Measurements from ENCODE around the gene NPPB.

DNA sequence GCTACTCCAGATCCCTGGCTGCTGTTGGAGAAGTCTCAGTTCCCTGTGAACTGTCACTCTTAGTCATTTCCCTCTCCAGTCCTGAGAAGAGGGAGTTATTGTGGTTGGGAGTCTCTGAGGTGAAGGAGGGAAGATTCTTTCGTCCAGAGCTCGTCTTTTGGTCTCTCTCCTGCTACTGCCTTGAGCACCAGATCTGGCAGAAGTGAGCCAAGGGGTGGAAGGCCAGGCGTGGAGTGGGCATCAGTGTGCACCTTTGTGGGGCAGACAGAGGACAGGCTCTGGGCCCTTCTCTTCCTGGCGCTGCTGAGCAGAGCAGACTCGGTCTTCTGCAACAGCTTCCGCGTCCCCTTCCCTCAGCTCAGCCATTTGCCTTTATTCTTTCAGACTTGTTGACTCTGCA is 33.6 kb downstream of the NPPB start:
- TF ChIP-seq, protein P1, sequence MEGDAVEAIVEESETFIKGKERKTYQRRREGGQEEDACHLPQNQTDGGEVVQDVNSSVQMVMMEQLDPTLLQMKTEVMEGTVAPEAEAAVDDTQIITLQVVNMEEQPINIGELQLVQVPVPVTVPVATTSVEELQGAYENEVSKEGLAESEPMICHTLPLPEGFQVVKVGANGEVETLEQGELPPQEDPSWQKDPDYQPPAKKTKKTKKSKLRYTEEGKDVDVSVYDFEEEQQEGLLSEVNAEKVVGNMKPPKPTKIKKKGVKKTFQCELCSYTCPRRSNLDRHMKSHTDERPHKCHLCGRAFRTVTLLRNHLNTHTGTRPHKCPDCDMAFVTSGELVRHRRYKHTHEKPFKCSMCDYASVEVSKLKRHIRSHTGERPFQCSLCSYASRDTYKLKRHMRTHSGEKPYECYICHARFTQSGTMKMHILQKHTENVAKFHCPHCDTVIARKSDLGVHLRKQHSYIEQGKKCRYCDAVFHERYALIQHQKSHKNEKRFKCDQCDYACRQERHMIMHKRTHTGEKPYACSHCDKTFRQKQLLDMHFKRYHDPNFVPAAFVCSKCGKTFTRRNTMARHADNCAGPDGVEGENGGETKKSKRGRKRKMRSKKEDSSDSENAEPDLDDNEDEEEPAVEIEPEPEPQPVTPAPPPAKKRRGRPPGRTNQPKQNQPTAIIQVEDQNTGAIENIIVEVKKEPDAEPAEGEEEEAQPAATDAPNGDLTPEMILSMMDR (IDR thresholded peaks at IDR 0.05), result no peak
- TF ChIP-seq POLR2A (IDR thresholded peaks at IDR 0.05) (no peak), POLR2AphosphoS5 (IDR thresholded peaks at IDR 0.05) (no peak)

Measured in sigmoid colon (tissue), 4 donors.